CD4-positive, alpha-beta T cell treated with Interferon alpha-2 for 1 hour (primary cell): ENCODE data around the gene PALLD.
"Not testable (repeated sequence)": the region's sequence is repeated elsewhere in the genome, so short reads cannot be mapped to it uniquely, and the experiment has no call there.

Source experiments
- DNase-seq, 2 donors: peaks; one replicate each; pipeline ENCODE4 v3.0.0-alpha.2; 2020 to 2022

PALLD gene

GRCh38 chr4:168711197-168712140 is 214.6 kb downstream of the PALLD start:
- DNase-seq = no peak

GRCh38 chr4:168712316-168712890 is 215.6 kb downstream of the PALLD start:
- DNase-seq = no peak

GRCh38 chr4:168713253-168713652 is 216.4 kb downstream of the PALLD start:
- DNase-seq = no peak

- DNase-seq = no peak
These were observed 219.0 kb downstream of the PALLD start for GRCh38 chr4:168715896-168716295.

- DNase-seq = no peak
These were observed 219.7 kb downstream of the PALLD start for GRCh38 chr4:168716406-168717129.

GRCh38 chr4:168717847-168718246 is 221.0 kb downstream of the PALLD start:
- no peak for DNase-seq

GRCh38 chr4:168719725-168720124 is 222.9 kb downstream of the PALLD start:
- no peak for DNase-seq

- DNase-seq = no peak
These were observed 223.6 kb downstream of the PALLD start for GRCh38 chr4:168720396-168720900.

GRCh38 chr4:168722391-168722790 is 225.5 kb downstream of the PALLD start:
- DNase-seq = no peak

GRCh38 chr4:168723020-168723419 is 226.2 kb downstream of the PALLD start:
- DNase-seq = no peak

GRCh38 chr4:168723569-168723968 is 226.7 kb downstream of the PALLD start:
- no peak for DNase-seq

GRCh38 chr4:168724243-168724642 is 227.4 kb downstream of the PALLD start:
- no peak for DNase-seq

- no peak for DNase-seq
These were observed 228.0 kb downstream of the PALLD start for GRCh38 chr4:168724686-168725411.

GRCh38 chr4:168725930-168726329 is 229.1 kb downstream of the PALLD start:
- DNase-seq = no peak

- DNase-seq = not testable (repeated sequence)
These were observed 230.3 kb downstream of the PALLD start for GRCh38 chr4:168727181-168727580.

GRCh38 chr4:168731006-168731636 is 234.3 kb downstream of the PALLD start:
- DNase-seq = no peak

- no peak for DNase-seq
These were observed 235.0 kb downstream of the PALLD start for GRCh38 chr4:168731706-168732414.

- DNase-seq = no peak
These were observed 235.9 kb downstream of the PALLD start for GRCh38 chr4:168732714-168733113.

GRCh38 chr4:168734703-168735678 is 238.1 kb downstream of the PALLD start:
- DNase-seq = no peak

- no peak for DNase-seq
These were observed 238.9 kb downstream of the PALLD start for GRCh38 chr4:168735735-168736134.
